HEK293 (cell line): ENCODE measurements around the gene KY.

Experiments
- CTCF ChIA-PET: fragments of 350-600 bp; formaldehyde crosslinking; extraction: SDS; loops from one replicate; lab custom pipeline; 2021; ENCODE audit warnings: antibody characterized with exemption; lab: Yijun Ruan, JAX
- POLR2A ChIA-PET: fragments of 300-600 bp; formaldehyde crosslinking; extraction: SDS; loops from one replicate; lab custom pipeline; 2020; ENCODE audit warnings: antibody characterized with exemption, inconsistent platforms; lab: Yijun Ruan, JAX
- H3K27ac ChIP-seq: fragments of 200-500 bp; sonication (Bioruptor generic); 2 replicates; pipeline ENCODE4 v1.5.1; 2014; ENCODE audit warnings: low read depth, low read length, control low read depth, inconsistent platforms; ENCODE audit errors: extremely low read depth
- H3K36me3 ChIP-seq, 2 experiments: fragments of 200-500 bp in 1 of 2; sonication (Bioruptor generic) in 1 of 2; 1 replicate in 1 of 2; 2 replicates in 1 of 2; pipeline ENCODE4 v1.5.1; 2014 to 2017; ENCODE audit warnings: inconsistent platforms in 2 of 2, low read length in 2 of 2; ENCODE audit not compliant: control insufficient read depth in 2 of 2, insufficient read depth in 1 of 2
- H3K4me1 ChIP-seq: fragments of 200-500 bp; sonication (Bioruptor generic); 2 replicates; pipeline ENCODE4 v1.5.1; 2014; ENCODE audit warnings: mild to moderate bottlenecking, low read length, inconsistent platforms; ENCODE audit not compliant: control insufficient read depth, insufficient read depth
- H3K4me3 ChIP-seq: 2 replicates; pipeline ENCODE4 v1.5.1; 2011; ENCODE audit warnings: low read depth, mild to moderate bottlenecking, control low read depth, low read length, moderate library complexity
- H3K9me3 ChIP-seq: fragments of 200-500 bp; sonication (Bioruptor generic); 2 replicates; pipeline ENCODE4 v1.5.1; 2014; ENCODE audit warnings: low read depth, low read length, inconsistent platforms; ENCODE audit not compliant: control insufficient read depth, insufficient read depth
- FEZF1 ChIP-seq: fragments of 450-650 bp; formaldehyde crosslinking; IDR thresholded peaks from 2 replicates; pipeline ENCODE4 v1.5.1; 2016; ENCODE audit warnings: missing biosample characterization, missing genetic modification characterization
- GLI4 ChIP-seq: fragments of 450-650 bp; formaldehyde crosslinking; IDR thresholded peaks from 2 replicates; pipeline ENCODE4 v1.5.1; 2016; ENCODE audit warnings: missing biosample characterization, missing genetic modification characterization
- GLIS1 ChIP-seq: fragments of 450-650 bp; formaldehyde crosslinking; IDR thresholded peaks from 2 replicates; pipeline ENCODE4 v1.5.1; 2016; ENCODE audit warnings: missing biosample characterization, missing genetic modification characterization
- IKZF3 ChIP-seq: fragments of 450-650 bp; IDR thresholded peaks from 2 replicates; pipeline ENCODE4 v1.5.0; 2018; ENCODE audit warnings: missing biosample characterization, mild to moderate bottlenecking, missing genetic modification characterization, moderate library complexity
- KLF7 ChIP-seq: fragments of 450-650 bp; formaldehyde crosslinking; IDR thresholded peaks from 2 replicates; pipeline ENCODE4 v1.5.1; 2016; ENCODE audit warnings: missing biosample characterization, missing genetic modification characterization, borderline replicate concordance
- PBX3 ChIP-seq: sonication (generic); formaldehyde crosslinking; IDR thresholded peaks from 2 replicates; pipeline ENCODE4 v1.8.1; 2022; ENCODE audit warnings: mild to moderate bottlenecking, moderate library complexity, missing genetic modification reagents
- SALL2 ChIP-seq: fragments of 450-650 bp; formaldehyde crosslinking; IDR thresholded peaks from 2 replicates; pipeline ENCODE4 v1.5.0; 2017; ENCODE audit warnings: missing biosample characterization, mild to moderate bottlenecking, missing genetic modification characterization, borderline replicate concordance
- SETDB1 ChIP-seq: IDR thresholded peaks from one replicate; pipeline ENCODE4 v1.6.1; 2017; ENCODE audit warnings: mild to moderate bottlenecking, low read length, moderate library complexity, mixed read lengths; ENCODE audit not compliant: insufficient read length
- TRIM28 ChIP-seq: IDR thresholded peaks from 2 replicates; pipeline ENCODE4 v1.6.1; 2011; ENCODE audit warnings: low read length, control low read depth, borderline replicate concordance
- ZBTB1 ChIP-seq: fragments of 450-650 bp; formaldehyde crosslinking; IDR thresholded peaks from 2 replicates; pipeline ENCODE4 v1.5.1; 2016; ENCODE audit warnings: missing biosample characterization, missing genetic modification characterization
- ZBTB21 ChIP-seq: fragments of 450-650 bp; formaldehyde crosslinking; IDR thresholded peaks from 2 replicates; pipeline ENCODE4 v1.5.1; 2017; ENCODE audit warnings: missing biosample characterization, missing genetic modification characterization
- ZBTB6 ChIP-seq: fragments of 450-650 bp; formaldehyde crosslinking; IDR thresholded peaks from 2 replicates; pipeline ENCODE4 v1.5.1; 2017; ENCODE audit warnings: missing biosample characterization, missing genetic modification characterization
- ZBTB7A ChIP-seq: fragments of 450-650 bp; formaldehyde crosslinking; IDR thresholded peaks from 2 replicates; pipeline ENCODE4 v1.5.1; 2016; ENCODE audit warnings: low read depth, missing biosample characterization, missing genetic modification characterization
- ZBTB8A ChIP-seq: fragments of 450-650 bp; formaldehyde crosslinking; IDR thresholded peaks from 2 replicates; pipeline ENCODE4 v1.5.1; 2016; ENCODE audit warnings: missing biosample characterization, missing genetic modification characterization
- ZFHX2 ChIP-seq: fragments of 450-650 bp; formaldehyde crosslinking; conservative IDR thresholded peaks from 2 replicates; pipeline ENCODE4 v1.5.1; 2016; ENCODE audit warnings: missing biosample characterization, missing genetic modification characterization
- ZNF121 ChIP-seq: fragments of 450-650 bp; formaldehyde crosslinking; IDR thresholded peaks from 2 replicates; pipeline ENCODE4 v1.5.1; 2016; ENCODE audit warnings: missing biosample characterization, missing genetic modification characterization
- ZNF202 ChIP-seq: fragments of 450-650 bp; formaldehyde crosslinking; IDR thresholded peaks from 2 replicates; pipeline ENCODE4 v1.5.1; 2016; ENCODE audit warnings: missing biosample characterization, missing genetic modification characterization, borderline replicate concordance
- ZNF211 ChIP-seq: fragments of 450-650 bp; formaldehyde crosslinking; IDR thresholded peaks from 2 replicates; pipeline ENCODE4 v1.5.1; 2016; ENCODE audit warnings: low read depth, missing biosample characterization, missing genetic modification characterization
- ZNF311 ChIP-seq: fragments of 450-650 bp; formaldehyde crosslinking; IDR thresholded peaks from 2 replicates; pipeline ENCODE4 v1.5.1; 2017; ENCODE audit warnings: missing biosample characterization, missing genetic modification characterization, borderline replicate concordance
- ZNF362 ChIP-seq: fragments of 450-650 bp; formaldehyde crosslinking; IDR thresholded peaks from 2 replicates; pipeline ENCODE4 v1.5.1; 2016; ENCODE audit warnings: missing biosample characterization, missing genetic modification characterization
- ZNF416 ChIP-seq: fragments of 450-650 bp; formaldehyde crosslinking; IDR thresholded peaks from 2 replicates; pipeline ENCODE4 v1.5.1; 2016; ENCODE audit warnings: missing biosample characterization, missing genetic modification characterization
- ZNF423 ChIP-seq: fragments of 450-650 bp; formaldehyde crosslinking; IDR thresholded peaks from 2 replicates; pipeline ENCODE4 v1.5.1; 2016; ENCODE audit warnings: missing biosample characterization, missing genetic modification characterization
- ZNF473 ChIP-seq: fragments of 450-650 bp; formaldehyde crosslinking; IDR thresholded peaks from 2 replicates; pipeline ENCODE4 v1.5.1; 2017; ENCODE audit warnings: missing biosample characterization, missing genetic modification characterization
- ZNF558 ChIP-seq: fragments of 450-650 bp; formaldehyde crosslinking; IDR thresholded peaks from 2 replicates; pipeline ENCODE4 v1.5.1; 2016; ENCODE audit warnings: missing biosample characterization, missing genetic modification characterization
- ZNF561 ChIP-seq: fragments of 450-650 bp; IDR thresholded peaks from 2 replicates; pipeline ENCODE4 v1.5.1; 2018; ENCODE audit warnings: missing biosample characterization, missing genetic modification characterization, borderline replicate concordance
- ZNF677 ChIP-seq: fragments of 450-650 bp; IDR thresholded peaks from 2 replicates; pipeline ENCODE4 v1.5.0; 2018; ENCODE audit warnings: missing biosample characterization, mild to moderate bottlenecking, missing genetic modification characterization, moderate library complexity
- ZNF692 ChIP-seq: fragments of 450-650 bp; formaldehyde crosslinking; IDR thresholded peaks from 2 replicates; pipeline ENCODE4 v1.5.1; 2016; ENCODE audit warnings: missing biosample characterization, missing genetic modification characterization

Gene KY

GRCh38 chr3:134659391-134660045 lies 8.7 kb upstream of the KY start:
- ChIA-PET POLR2A (no interaction called here), CTCF (interaction anchor here (1.1 kb wide), 1 partner anchor 11 kb away, joined by 4 read pairs; no protein-coding TSS in a partner anchor)
- no peak overlapping the region for H3K27ac ChIP-seq
- H3K4me3 ChIP-seq = no peak overlapping the region
- TF ChIP-seq ZNF423 (tag by site-specific recombination) (no peak), ZBTB6 (no peak), SETDB1 (no peak), ZNF558 (tag by site-specific recombination) (no peak), ZBTB7A (tag by site-specific recombination) (no peak), TRIM28 (no peak), ZNF362 (no peak), ZNF202 (tag by site-specific recombination) (no peak), ZBTB1 (tag by site-specific recombination) (no peak), IKZF3 (tag by site-specific recombination) (no peak), ZNF561 (tag by site-specific recombination) (no peak), ZBTB21 (tag by site-specific recombination) (no peak), ZNF121 (tag by site-specific recombination) (no peak), FEZF1 (tag by site-specific recombination) (no peak), ZNF211 (no peak), ZFHX2 (no peak), SALL2 (tag by site-specific recombination) (no peak), GLI4 (tag by site-specific recombination) (no peak)
- H3K4me1 ChIP-seq = no peaks in the 10 kb centered on the region
- no peaks in the 10 kb centered on the region for H3K36me3 ChIP-seq
- H3K9me3 ChIP-seq = no peaks in the 10 kb centered on the region

GRCh38 chr3:134658555-134658954 lies 7.7 kb upstream of the KY start:
- no peaks in the 10 kb centered on the region for H3K4me1 ChIP-seq
- POLR2A ChIA-PET = no interaction called here
- no peaks in the 10 kb centered on the region for H3K9me3 ChIP-seq
- no peak for TF ChIP-seq ZNF677 (tag by site-specific recombination)
- no peak for TF ChIP-seq ZNF311 (tag by site-specific recombination)
- no peak overlapping the region for H3K4me3 ChIP-seq
- CTCF ChIA-PET = no interaction called here
- no peaks in the 10 kb centered on the region for H3K36me3 ChIP-seq
- no peak overlapping the region for H3K27ac ChIP-seq

- Histone ChIP-seq H3K9me3 (no peaks in the 10 kb centered on the region), H3K4me3 (no peak overlapping the region), H3K27ac (no peak overlapping the region), H3K4me1 (no peaks in the 10 kb centered on the region), H3K36me3 (no peaks in the 10 kb centered on the region)
- CTCF ChIA-PET = interaction anchor here (0.6 kb wide), 1 partner anchor 139 kb away, joined by 3 read pairs; the partner anchor contains the start of gene EPHB1
- POLR2A ChIA-PET = no interaction called here
- TF ChIP-seq ZBTB8A (tag by site-specific recombination) (no peak), PBX3 (no peak), GLIS1 (tag by site-specific recombination) (no peak), KLF7 (no peak), ZNF473 (tag by site-specific recombination) (no peak), ZNF692 (tag by site-specific recombination) (no peak), ZNF416 (tag by site-specific recombination) (no peak)
These were observed 5.5 kb upstream of the KY start for GRCh38 chr3:134656211-134656800.
